ENCODE data around the gene ITGB4. TPM values are rescaled to one million over a fixed set of nuclear protein-coding genes. Genes with fewer than 3 reads are reported as not detected.

ITGB4 gene
- total RNA-seq, 1 donor from 2014 or later: 48.2 TPM

GRCh38 chr17:75771334-75772281 lies 50.3 kb downstream of the ITGB4 start:
- DNase-seq: no peak

GRCh38 chr17:75773121-75773807 lies 52.0 kb downstream of the ITGB4 start:
- peak; percentile 79 for DNase-seq

- peak; percentile 51 for DNase-seq
Measured at GRCh38 chr17:75773808-75774470, 52.7 kb downstream of the ITGB4 start.

GRCh38 chr17:75774471-75774990 lies 53.3 kb downstream of the ITGB4 start:
- no peak for DNase-seq

- DNase-seq: peak; percentile 76
Measured at GRCh38 chr17:75774991-75775668, 53.9 kb downstream of the ITGB4 start.

GRCh38 chr17:75776386-75777295 lies 55.4 kb downstream of the ITGB4 start:
- DNase-seq: peak; percentile 48

GRCh38 chr17:75777296-75777922 lies 56.1 kb downstream of the ITGB4 start:
- DNase-seq: peak; percentile 66

GRCh38 chr17:75778066-75778860 lies 57.0 kb downstream of the ITGB4 start:
- DNase-seq: peak; percentile 31

GRCh38 chr17:75778861-75779249 lies 57.6 kb downstream of the ITGB4 start:
- no peak for DNase-seq

GRCh38 chr17:75779250-75779986 lies 58.2 kb downstream of the ITGB4 start:
- DNase-seq: peak; percentile 100

- DNase-seq: no peak
Measured at GRCh38 chr17:75779987-75780889, 59.0 kb downstream of the ITGB4 start.

- peak; percentile 82 for DNase-seq
Measured at GRCh38 chr17:75783069-75783783, 62.0 kb downstream of the ITGB4 start.

- no peak for DNase-seq
Measured at GRCh38 chr17:75783803-75784472, 62.7 kb downstream of the ITGB4 start.

- DNase-seq: peak; percentile 100
Measured at GRCh38 chr17:75784473-75785015, 63.3 kb downstream of the ITGB4 start, which contains the start of gene UNK. TSS of gene UNK (plus strand) at chr17:75784806. CDS start at chr17:75784881, 75 bp downstream.

GRCh38 chr17:75785016-75785890 lies 64.0 kb downstream of the ITGB4 start:
- peak; percentile 97 for DNase-seq

Data from tongue (tissue), 2 donors.